SK-N-SH treated with all-trans-retinoic acid at 6 μM for 48 hours (cell line): ENCODE results near the gene SORCS1.

ENCODE experiments used
- PPARA ChIP-seq: fragments of 250-450 bp; sonication (Bioruptor Pico); IDR thresholded peaks from 2 replicates; pipeline ENCODE4 v1.5.0; 2020; ENCODE audit warnings: mild to moderate bottlenecking, borderline replicate concordance
- TF ChIP-seq, protein P1 (sequence below): fragments of 250-450 bp; sonication (Bioruptor Pico); IDR thresholded peaks from 2 replicates; pipeline ENCODE4 v1.5.1; 2020; ENCODE audit warnings: low read depth, mild to moderate bottlenecking, moderate library complexity
- TF ChIP-seq, protein P2 (sequence below): fragments of 250-450 bp; sonication (Bioruptor Pico); IDR thresholded peaks from 2 replicates; pipeline ENCODE4 v1.8.0; 2021; ENCODE audit warnings: low read depth, mild to moderate bottlenecking, moderate library complexity, borderline replicate concordance

DNA sequence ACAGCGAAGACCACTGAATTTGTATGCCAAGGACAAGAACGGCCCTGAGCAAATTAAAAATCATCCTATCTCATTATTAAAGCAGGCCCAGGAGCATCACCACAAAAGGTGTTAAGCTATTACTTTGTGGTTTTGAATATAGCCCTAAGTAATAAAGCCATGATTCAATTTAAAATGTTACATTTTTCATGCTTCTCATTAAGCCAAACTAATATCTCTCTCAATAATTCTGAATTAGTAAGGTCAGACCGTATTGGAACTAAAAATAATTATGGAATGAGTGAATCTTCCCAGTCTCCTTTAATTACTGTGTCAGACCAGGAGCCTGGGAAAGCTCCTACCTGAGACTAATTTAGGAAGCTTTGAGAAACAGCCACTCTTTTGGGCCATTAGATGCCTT, 162.4 kb downstream of the SORCS1 start:
- TF ChIP-seq, protein P1, sequence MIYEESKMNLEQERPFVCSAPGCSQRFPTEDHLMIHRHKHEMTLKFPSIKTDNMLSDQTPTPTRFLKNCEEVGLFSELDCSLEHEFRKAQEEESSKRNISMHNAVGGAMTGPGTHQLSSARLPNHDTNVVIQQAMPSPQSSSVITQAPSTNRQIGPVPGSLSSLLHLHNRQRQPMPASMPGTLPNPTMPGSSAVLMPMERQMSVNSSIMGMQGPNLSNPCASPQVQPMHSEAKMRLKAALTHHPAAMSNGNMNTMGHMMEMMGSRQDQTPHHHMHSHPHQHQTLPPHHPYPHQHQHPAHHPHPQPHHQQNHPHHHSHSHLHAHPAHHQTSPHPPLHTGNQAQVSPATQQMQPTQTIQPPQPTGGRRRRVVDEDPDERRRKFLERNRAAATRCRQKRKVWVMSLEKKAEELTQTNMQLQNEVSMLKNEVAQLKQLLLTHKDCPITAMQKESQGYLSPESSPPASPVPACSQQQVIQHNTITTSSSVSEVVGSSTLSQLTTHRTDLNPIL (CRISPR knock-in tag) = no peak
- TF ChIP-seq PPARA (CRISPR knock-in tag) = no peak
- TF ChIP-seq, protein P2, sequence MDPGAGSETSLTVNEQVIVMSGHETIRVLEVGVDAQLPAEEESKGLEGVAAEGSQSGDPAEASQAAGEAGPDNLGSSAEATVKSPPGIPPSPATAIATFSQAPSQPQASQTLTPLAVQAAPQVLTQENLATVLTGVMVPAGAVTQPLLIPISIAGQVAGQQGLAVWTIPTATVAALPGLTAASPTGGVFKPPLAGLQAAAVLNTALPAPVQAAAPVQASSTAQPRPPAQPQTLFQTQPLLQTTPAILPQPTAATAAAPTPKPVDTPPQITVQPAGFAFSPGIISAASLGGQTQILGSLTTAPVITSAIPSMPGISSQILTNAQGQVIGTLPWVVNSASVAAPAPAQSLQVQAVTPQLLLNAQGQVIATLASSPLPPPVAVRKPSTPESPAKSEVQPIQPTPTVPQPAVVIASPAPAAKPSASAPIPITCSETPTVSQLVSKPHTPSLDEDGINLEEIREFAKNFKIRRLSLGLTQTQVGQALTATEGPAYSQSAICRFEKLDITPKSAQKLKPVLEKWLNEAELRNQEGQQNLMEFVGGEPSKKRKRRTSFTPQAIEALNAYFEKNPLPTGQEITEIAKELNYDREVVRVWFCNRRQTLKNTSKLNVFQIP (CRISPR knock-in tag) = no peak
